Natural killer cell (primary cell): Measurements from ENCODE around the gene CKM. TPM values are rescaled to one million over a fixed set of nuclear protein-coding genes. Genes with fewer than 3 reads are reported as not detected.

Experiments used
- total RNA-seq, 4 donors: library from RNA; stranded (reverse); fragments of 120-200 nt in 1 of 4; gene quantifications; one replicate each; pipeline versions ENCODE4 v1.2.3 to v1.2.4, GENCODE V29; 2013 to 2022

The CKM gene
- total RNA-seq, 3 donors from 2014 or later (not counting 1 experiment from before 2014, with no cell fraction given), result not detected

Other genes starting within 250 kb of the CKM start
- gene ZNF296, start 246.4 kb downstream of the CKM start, total RNA-seq, result 1 to 10 TPM; 5.1 to 8.0 (median 8.0) TPM
- gene GEMIN7, start 243.6 kb downstream of the CKM start, total RNA-seq, result 10 to 100 TPM; 27.7 to 28.7 (median 27.9) TPM
- 10 to 100 TPM; 23.8 to 29.3 (median 25.0) TPM for gene PPP1R37, start 229.7 kb downstream of the CKM start, total RNA-seq
- gene NKPD1, start 161.9 kb downstream of the CKM start, total RNA-seq, result under 1 TPM; 0.55 to 1.00 (median 0.66) TPM
- 10 to 100 TPM; 38.0 to 47.0 (median 45.2) TPM for gene TRAPPC6A, start 144.6 kb downstream of the CKM start, total RNA-seq
- 10 to 100 TPM; 20.9 to 26.3 (median 21.8) TPM for gene BLOC1S3, start 144.1 kb downstream of the CKM start, total RNA-seq
- gene EXOC3L2, start 77.5 kb downstream of the CKM start, total RNA-seq, result under 1 TPM in 2 of 3 donors, not detected in 1; 0.16 to 0.23 TPM
- gene MARK4, start 71.6 kb downstream of the CKM start, total RNA-seq, result 10 to 100 TPM; 50.4 to 53.6 (median 51.4) TPM
- not detected for gene KLC3, start 17.9 kb upstream of the CKM start, total RNA-seq
- gene ERCC2, start 47.7 kb upstream of the CKM start, total RNA-seq, result 10 to 100 TPM; 13.4 to 22.3 (median 14.9) TPM
- 1 to 10 TPM; 5.6 to 7.4 (median 5.9) TPM for gene PPP1R13L, start 82.2 kb upstream of the CKM start, total RNA-seq
- 1 to 10 TPM in 1 of 3 donors, under 1 TPM in 2; 0.28 to 1.4 (median 0.45) TPM for gene POLR1G, start 83.8 kb upstream of the CKM start, total RNA-seq
- 10 to 100 TPM; 46.8 to 55.2 (median 48.2) TPM for gene ERCC1, start 101.0 kb upstream of the CKM start, total RNA-seq
- 1,000 to 10,000 TPM in 2 of 3 donors, 100 to 1,000 TPM in 1; 784 to 1,837 (median 1,121) TPM for gene FOSB, start 145.1 kb upstream of the CKM start, total RNA-seq
- 1 to 10 TPM; 1.9 to 5.5 (median 3.0) TPM for gene RTN2, start 174.2 kb upstream of the CKM start, total RNA-seq
- gene PPM1N, start 175.6 kb upstream of the CKM start, total RNA-seq, result 1 to 10 TPM; 5.1 to 8.3 (median 6.8) TPM
- gene VASP, start 184.6 kb upstream of the CKM start, total RNA-seq, result 100 to 1,000 TPM; 192 to 244 (median 237) TPM